ENCODE data around the gene ZHX3. TPM values are rescaled to one million over a fixed set of nuclear protein-coding genes. Genes with fewer than 3 reads are reported as not detected.

Gene ZHX3
- total and polyA plus RNA-seq, 10 of the 15 experiments (the other 5 are each of a cell fraction or from before 2014, with no cell fraction given), result 1.3 to 14.0 (median 5.0) TPM

DNA sequence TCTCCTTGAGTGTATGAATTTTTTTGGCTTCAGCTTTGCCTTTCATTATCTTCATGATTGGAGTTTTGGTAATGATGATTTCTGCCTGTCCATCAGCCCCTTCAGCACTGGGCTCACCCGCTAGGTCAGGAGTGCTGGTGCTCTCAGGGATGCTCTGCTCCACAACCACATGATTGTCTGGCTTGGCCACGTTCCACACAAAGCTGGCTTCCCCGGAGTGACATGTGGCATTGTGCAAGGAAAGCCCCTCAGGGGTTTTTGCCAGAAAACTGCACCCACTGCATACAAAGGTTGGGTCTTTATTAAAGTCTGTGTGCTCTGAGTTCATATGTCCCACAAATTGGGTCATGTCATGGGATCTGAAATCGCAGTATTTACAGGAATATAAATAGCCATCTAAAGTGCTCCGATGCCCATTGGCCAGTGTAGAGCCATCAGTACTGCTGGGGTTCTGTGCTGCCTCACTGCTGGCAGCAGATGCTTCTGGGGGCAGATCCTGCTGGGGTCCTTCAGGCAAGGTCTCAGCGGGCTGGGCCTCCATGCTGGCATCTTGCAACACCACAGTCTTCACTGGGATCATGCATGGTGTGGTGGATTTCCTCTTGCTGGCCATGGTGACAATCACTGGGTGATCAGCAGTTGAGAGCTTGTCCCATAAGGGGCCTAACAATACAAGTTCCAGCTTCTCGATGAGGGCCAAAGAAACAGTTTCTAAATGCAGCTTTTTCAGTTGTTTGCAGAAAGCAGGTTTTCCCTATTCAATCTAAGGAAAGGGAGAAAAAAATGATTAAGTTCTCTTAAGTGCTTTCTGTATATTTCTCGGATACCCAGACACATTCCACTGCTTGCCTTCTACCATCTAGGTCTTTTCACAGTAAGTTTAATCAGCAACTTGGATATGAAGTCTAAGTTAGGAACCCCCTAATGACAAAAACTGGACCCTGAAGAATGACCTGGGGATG lies 112.9 kb downstream of the ZHX3 start:
- intact Hi-C loops (cut with micrococcal nuclease; ENCODE audit: unreplicated experiment) (no loop called here), in situ Hi-C loops (cut with MboI) (no loop called here)
- ATAC-seq (no peak), FAIRE-seq (no peak), DNase-seq (ENCODE audit: low read depth, low spot score) (no peak)
- Histone ChIP-seq H3K36me3 (ENCODE audit: control insufficient read depth in 2 of 2, insufficient read depth in 2 of 2, low read length in 1 of 2) (no peaks in the 10 kb centered on the region; a peak in 1 of 4 replicates), H2AFZ (ENCODE audit: control insufficient read depth, low read depth, low read length) (no peak overlapping the region), H4K20me1 (ENCODE audit: control insufficient read depth, insufficient read depth) (no peaks in the 10 kb centered on the region), H3K4me3 (no peak overlapping the region), H3K9ac (ENCODE audit: control insufficient read depth, insufficient read depth, low read length) (no peak overlapping the region), H3K27me3 (replicated peaks in 1 of 2; ENCODE audit: control insufficient read depth in 2 of 2, insufficient read depth in 2 of 2, low read length in 1 of 2) (no peaks in the 10 kb centered on the region), H3K4me1 (ENCODE audit: control insufficient read depth, insufficient read depth, low read length) (no peaks in the 10 kb centered on the region), H3K4me2 (ENCODE audit: control insufficient read depth, insufficient read depth) (no peak overlapping the region), H3K9me3 (replicated peaks; ENCODE audit: control insufficient read depth, insufficient read depth, low read length) (no peaks in the 10 kb centered on the region), H3K79me2 (ENCODE audit: control insufficient read depth, insufficient read depth, low read length) (no peaks in the 10 kb centered on the region), H3K27ac (ENCODE audit: control insufficient read depth, insufficient read depth) (no peak overlapping the region)
- BruUV-seq (replicated peaks), result no TSS peak
- 93% methylated on average over 8 of the region's 8 CpGs for WGBS (ENCODE audit: insufficient coverage, insufficient replicate concordance, low lambda C conversion rate, missing lambda C conversion rate)
- ChIA-PET RAD21 (ENCODE audit: unreplicated experiment) (no interaction called here), POLR2A (no interaction called here), SMC1A (ENCODE audit: uncharacterized antibody, unreplicated experiment) (no interaction called here), CTCF (no interaction called here)
- TF ChIP-seq ZNF274 (IDR thresholded peaks at IDR 0.05; ENCODE audit: insufficient read depth, insufficient read length) (no peak), ZNF207 (IDR thresholded peaks at IDR 0.05; ENCODE audit: borderline replicate concordance) (no peak)

DNA sequence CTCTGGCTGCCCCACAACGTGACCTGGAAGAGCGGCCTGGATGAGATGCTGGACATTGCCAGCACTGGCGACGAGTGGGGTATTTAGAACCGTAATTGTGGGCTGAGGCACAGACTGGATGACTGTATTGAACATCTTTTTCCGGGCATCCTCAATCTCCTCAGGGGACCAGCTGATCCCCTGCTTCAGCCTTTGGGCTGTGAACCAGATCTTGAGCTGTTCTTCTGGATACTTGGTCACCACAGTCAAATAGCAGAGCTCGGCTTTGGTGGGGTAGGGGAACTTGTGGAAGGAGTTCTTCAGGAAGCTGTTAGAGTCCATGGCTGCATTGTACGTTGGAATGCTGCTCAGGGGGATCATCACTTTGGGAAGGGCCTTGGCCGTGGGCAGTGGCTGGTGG lies 113.9 kb downstream of the ZHX3 start:
- no TSS peak for BruUV-seq (replicated peaks)
- SMC1A ChIA-PET (ENCODE audit: uncharacterized antibody, unreplicated experiment), result interaction anchor here (0.6 kb wide), 1 partner anchor 37 kb away, joined by 3 read pairs; no protein-coding TSS in a partner anchor
- POLR2A ChIA-PET, result no interaction called here
- Histone ChIP-seq H3K36me3 (ENCODE audit: control insufficient read depth in 2 of 2, insufficient read depth in 2 of 2, low read length in 1 of 2) (no peaks in the 10 kb centered on the region; a peak in 1 of 4 replicates), H3K79me2 (ENCODE audit: control insufficient read depth, insufficient read depth, low read length) (no peaks in the 10 kb centered on the region), H3K4me1 (ENCODE audit: control insufficient read depth, insufficient read depth, low read length) (no peaks in the 10 kb centered on the region), H3K9ac (ENCODE audit: control insufficient read depth, insufficient read depth, low read length) (no peak overlapping the region), H3K4me2 (ENCODE audit: control insufficient read depth, insufficient read depth) (no peak overlapping the region), H3K27ac (ENCODE audit: control insufficient read depth, insufficient read depth) (no peak overlapping the region), H3K27me3 (replicated peaks in 1 of 2; ENCODE audit: control insufficient read depth in 2 of 2, insufficient read depth in 2 of 2, low read length in 1 of 2) (no peaks in the 10 kb centered on the region), H3K4me3 (no peak overlapping the region), H2AFZ (ENCODE audit: control insufficient read depth, low read depth, low read length) (no peak overlapping the region), H3K9me3 (replicated peaks; ENCODE audit: control insufficient read depth, insufficient read depth, low read length) (no peaks in the 10 kb centered on the region), H4K20me1 (ENCODE audit: control insufficient read depth, insufficient read depth) (no peaks in the 10 kb centered on the region)
- in situ Hi-C loops (cut with MboI) (no loop called here), intact Hi-C loops (cut with micrococcal nuclease; ENCODE audit: unreplicated experiment) (no loop called here)
- CTCF ChIA-PET, result no interaction called here
- FAIRE-seq (no peak), ATAC-seq (no peak), DNase-seq (ENCODE audit: low read depth, low spot score) (no peak)
- RAD21 ChIA-PET (ENCODE audit: unreplicated experiment), result no interaction called here
- 78% methylated on average over 9 of the region's 9 CpGs for WGBS (ENCODE audit: insufficient coverage, insufficient replicate concordance, low lambda C conversion rate, missing lambda C conversion rate)
- TF ChIP-seq, protein P1, sequence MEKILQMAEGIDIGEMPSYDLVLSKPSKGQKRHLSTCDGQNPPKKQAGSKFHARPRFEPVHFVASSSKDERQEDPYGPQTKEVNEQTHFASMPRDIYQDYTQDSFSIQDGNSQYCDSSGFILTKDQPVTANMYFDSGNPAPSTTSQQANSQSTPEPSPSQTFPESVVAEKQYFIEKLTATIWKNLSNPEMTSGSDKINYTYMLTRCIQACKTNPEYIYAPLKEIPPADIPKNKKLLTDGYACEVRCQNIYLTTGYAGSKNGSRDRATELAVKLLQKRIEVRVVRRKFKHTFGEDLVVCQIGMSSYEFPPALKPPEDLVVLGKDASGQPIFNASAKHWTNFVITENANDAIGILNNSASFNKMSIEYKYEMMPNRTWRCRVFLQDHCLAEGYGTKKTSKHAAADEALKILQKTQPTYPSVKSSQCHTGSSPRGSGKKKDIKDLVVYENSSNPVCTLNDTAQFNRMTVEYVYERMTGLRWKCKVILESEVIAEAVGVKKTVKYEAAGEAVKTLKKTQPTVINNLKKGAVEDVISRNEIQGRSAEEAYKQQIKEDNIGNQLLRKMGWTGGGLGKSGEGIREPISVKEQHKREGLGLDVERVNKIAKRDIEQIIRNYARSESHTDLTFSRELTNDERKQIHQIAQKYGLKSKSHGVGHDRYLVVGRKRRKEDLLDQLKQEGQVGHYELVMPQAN (conservative IDR thresholded peaks at IDR 0.05), result no peak
- TF ChIP-seq IRF4 (IDR thresholded peaks at IDR 0.05; ENCODE audit: low read depth, low read length) (no peak), ZNF24 (IDR thresholded peaks at IDR 0.05) (no peak), CBX3 (IDR thresholded peaks at IDR 0.05; ENCODE audit: borderline replicate concordance, low read depth) (no peak), SPI1 (IDR thresholded peaks at IDR 0.05; ENCODE audit: borderline replicate concordance, insufficient read depth, low read depth, low read length) (no peak)
- TF ChIP-seq, protein P2, sequence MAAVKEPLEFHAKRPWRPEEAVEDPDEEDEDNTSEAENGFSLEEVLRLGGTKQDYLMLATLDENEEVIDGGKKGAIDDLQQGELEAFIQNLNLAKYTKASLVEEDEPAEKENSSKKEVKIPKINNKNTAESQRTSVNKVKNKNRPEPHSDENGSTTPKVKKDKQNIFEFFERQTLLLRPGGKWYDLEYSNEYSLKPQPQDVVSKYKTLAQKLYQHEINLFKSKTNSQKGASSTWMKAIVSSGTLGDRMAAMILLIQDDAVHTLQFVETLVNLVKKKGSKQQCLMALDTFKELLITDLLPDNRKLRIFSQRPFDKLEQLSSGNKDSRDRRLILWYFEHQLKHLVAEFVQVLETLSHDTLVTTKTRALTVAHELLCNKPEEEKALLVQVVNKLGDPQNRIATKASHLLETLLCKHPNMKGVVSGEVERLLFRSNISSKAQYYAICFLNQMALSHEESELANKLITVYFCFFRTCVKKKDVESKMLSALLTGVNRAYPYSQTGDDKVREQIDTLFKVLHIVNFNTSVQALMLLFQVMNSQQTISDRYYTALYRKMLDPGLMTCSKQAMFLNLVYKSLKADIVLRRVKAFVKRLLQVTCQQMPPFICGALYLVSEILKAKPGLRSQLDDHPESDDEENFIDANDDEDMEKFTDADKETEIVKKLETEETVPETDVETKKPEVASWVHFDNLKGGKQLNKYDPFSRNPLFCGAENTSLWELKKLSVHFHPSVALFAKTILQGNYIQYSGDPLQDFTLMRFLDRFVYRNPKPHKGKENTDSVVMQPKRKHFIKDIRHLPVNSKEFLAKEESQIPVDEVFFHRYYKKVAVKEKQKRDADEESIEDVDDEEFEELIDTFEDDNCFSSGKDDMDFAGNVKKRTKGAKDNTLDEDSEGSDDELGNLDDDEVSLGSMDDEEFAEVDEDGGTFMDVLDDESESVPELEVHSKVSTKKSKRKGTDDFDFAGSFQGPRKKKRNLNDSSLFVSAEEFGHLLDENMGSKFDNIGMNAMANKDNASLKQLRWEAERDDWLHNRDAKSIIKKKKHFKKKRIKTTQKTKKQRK (IDR thresholded peaks at IDR 0.05; ENCODE audit: low read depth, low read length), result no peak
